ENCODE data around the gene DHRS2.
"Not testable (repeated sequence)": the region's sequence is repeated elsewhere in the genome, so short reads cannot be mapped to it uniquely, and the experiment has no call there.

The DHRS2 gene

GRCh38 chr14:23605931-23606585 lies 30.1 kb upstream of the DHRS2 start:
- DNase-seq (ENCODE audit: low read depth): peak; percentile 85
- TF ChIP-seq, protein P1, sequence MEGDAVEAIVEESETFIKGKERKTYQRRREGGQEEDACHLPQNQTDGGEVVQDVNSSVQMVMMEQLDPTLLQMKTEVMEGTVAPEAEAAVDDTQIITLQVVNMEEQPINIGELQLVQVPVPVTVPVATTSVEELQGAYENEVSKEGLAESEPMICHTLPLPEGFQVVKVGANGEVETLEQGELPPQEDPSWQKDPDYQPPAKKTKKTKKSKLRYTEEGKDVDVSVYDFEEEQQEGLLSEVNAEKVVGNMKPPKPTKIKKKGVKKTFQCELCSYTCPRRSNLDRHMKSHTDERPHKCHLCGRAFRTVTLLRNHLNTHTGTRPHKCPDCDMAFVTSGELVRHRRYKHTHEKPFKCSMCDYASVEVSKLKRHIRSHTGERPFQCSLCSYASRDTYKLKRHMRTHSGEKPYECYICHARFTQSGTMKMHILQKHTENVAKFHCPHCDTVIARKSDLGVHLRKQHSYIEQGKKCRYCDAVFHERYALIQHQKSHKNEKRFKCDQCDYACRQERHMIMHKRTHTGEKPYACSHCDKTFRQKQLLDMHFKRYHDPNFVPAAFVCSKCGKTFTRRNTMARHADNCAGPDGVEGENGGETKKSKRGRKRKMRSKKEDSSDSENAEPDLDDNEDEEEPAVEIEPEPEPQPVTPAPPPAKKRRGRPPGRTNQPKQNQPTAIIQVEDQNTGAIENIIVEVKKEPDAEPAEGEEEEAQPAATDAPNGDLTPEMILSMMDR (IDR thresholded peaks at IDR 0.05; ENCODE audit: insufficient read depth, low read depth, low read length, missing control alignments): no peak
- H3K4me3 ChIP-seq (ENCODE audit: low read depth, low read length): no peak overlapping the region; the same call in 1 of the 2 replicates

- TF ChIP-seq, protein P1 (IDR thresholded peaks at IDR 0.05; ENCODE audit: insufficient read depth, low read depth, low read length, missing control alignments): no peak
- no peak for DNase-seq (ENCODE audit: low read depth)
- H3K4me3 ChIP-seq (ENCODE audit: low read depth, low read length): no peak overlapping the region
Measured at GRCh38 chr14:23608454-23608853, 27.7 kb upstream of the DHRS2 start.

DNA sequence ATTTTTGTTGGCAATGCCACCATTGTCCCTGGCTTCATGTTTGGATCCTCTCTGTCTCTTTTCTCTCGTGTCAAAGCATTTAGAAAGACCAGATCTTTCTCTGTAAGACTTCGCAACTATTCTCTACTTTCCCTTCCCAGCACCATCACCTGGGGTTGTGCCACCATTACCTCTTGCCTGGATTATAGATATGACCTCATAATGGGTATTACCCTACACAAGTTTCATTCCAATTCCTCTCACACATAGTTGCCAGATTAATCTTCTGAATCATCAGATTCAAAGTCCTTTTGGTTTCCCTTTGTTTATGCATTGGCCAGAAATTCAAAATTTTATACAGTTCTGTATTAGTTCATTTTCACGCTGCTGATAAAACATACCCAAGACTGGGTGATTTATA lies 27.2 kb upstream of the DHRS2 start:
- TF ChIP-seq, protein P1 (IDR thresholded peaks at IDR 0.05; ENCODE audit: insufficient read depth, low read depth, low read length, missing control alignments): no peak
- no peak for DNase-seq (ENCODE audit: low read depth)
- no peak overlapping the region for H3K4me3 ChIP-seq (ENCODE audit: low read depth, low read length)

DNA sequence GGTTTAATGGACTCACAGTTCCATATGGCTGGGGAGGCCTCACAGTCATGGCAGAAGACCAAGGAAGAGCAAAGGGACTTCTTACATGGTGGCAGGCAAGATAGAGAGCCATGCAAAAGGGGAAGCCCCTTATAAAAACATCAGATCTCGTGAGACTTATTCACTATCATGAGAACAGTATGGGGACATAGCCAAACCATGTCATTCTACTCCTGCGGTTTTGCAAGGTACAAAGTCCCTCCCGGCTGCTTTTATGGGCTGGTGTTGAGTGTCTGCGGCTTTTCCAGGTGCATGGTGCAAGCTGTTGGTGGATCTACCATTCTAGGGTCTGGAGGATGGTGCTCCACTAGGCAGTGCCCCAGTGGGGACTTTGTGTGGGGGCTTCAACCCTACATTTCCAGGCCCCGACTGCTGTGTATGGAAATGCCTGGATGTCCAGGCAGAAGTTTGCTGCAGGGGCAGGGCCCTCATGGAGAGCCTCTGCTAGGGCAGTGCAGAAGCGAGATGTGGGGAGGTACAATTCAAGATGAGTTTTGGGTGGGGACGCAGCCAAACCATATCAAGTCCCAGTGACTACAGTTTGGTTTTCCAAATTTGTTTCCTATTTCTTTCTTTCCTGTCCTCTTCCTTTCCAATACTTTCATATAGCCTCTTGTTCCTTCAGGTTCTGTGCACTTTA lies 26.6 kb upstream of the DHRS2 start:
- H3K4me3 ChIP-seq (ENCODE audit: low read depth, low read length); DNase-seq (ENCODE audit: low read depth): not testable (repeated sequence)

DNA sequence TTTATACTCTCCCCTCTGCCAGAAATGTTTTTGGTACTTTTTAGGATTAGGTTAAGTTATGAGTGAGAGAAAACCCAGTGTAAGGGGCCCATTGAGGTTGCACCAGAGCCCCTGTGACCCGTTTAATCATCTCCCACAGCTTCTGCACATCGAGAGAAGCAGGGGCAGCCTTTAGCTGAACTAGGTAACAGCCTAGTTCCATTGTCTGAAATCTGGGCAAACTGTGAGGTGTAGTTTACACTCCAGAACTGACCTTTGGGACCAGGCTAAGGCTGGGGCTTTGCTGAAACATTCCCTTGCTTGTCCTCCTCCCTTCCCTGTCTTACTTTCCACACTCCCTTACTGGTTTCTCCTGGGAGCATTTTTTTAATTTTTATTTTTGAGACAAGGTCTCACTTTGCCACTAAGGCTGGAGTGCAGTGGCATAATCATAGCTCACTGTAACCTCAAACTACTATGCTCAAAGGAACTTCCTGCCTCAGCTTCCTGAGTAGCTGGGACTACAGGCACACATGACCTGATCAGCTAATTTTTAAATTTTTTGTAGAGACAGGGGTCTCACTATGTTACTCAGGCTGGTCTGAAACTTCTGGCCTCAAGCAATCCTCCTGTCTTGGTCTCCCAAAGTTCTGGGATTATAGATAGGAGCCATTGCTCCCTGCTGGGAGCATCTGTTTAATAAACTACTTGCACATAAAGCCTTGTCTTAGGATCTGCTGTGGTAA lies 25.9 kb upstream of the DHRS2 start:
- H3K4me3 ChIP-seq (ENCODE audit: low read depth, low read length): no peak overlapping the region
- no peak for DNase-seq (ENCODE audit: low read depth)
- TF ChIP-seq, protein P1 (IDR thresholded peaks at IDR 0.05; ENCODE audit: insufficient read depth, low read depth, low read length, missing control alignments): no peak

DNA sequence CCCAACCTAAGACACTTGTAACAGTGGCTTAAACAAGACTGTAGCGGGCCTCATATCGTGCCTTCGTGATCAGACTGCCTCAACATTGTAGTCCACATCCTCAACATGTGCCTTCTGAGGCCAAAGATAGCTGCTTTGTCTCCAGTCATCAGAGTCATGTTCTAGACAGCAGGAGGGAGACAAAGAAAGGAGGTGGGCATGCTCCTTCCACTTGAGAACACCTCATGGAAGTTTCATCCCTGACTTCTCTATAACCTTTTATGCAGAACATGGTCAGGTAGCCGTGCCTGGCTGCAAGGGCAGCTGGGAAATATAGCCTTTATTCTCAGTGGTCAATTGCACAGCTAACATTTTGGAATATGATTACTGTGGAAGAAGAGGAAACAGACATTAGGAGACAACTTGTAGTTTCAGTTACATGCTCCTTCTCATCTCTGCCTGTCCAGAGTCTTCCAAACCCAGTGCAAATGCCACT lies 25.3 kb upstream of the DHRS2 start:
- DNase-seq (ENCODE audit: low read depth): no peak
- H3K4me3 ChIP-seq (ENCODE audit: low read depth, low read length): no peak overlapping the region

GRCh38 chr14:23612354-23612732 lies 23.8 kb upstream of the DHRS2 start:
- no peak for DNase-seq (ENCODE audit: low read depth)
- no peak overlapping the region for H3K4me3 ChIP-seq (ENCODE audit: low read depth, low read length)
- TF ChIP-seq, protein P1 (IDR thresholded peaks at IDR 0.05; ENCODE audit: insufficient read depth, low read depth, low read length, missing control alignments): no peak

More for the DNA sequence above, 25.3 kb upstream of the DHRS2 start:
- TF ChIP-seq, protein P1 (IDR thresholded peaks at IDR 0.05; ENCODE audit: insufficient read depth, low read depth, low read length, missing control alignments): no peak

All from GM12865 (cell line).